B cell (primary cell): Measurements from ENCODE around the gene RGS11.

Source experiments
- EZH2 ChIP-seq: IDR thresholded peaks from 2 replicates; pipeline ENCODE4 v1.6.1; 2012; ENCODE audit warnings: borderline replicate concordance, low read depth, mild to moderate bottlenecking, moderate library complexity, low read length; ENCODE audit not compliant: insufficient read depth, poor library complexity, severe bottlenecking
- TF ChIP-seq, protein P1 (sequence below): fragments of 200-600 bp; IDR thresholded peaks from one replicate; pipeline ENCODE4 v1.8.0; 2022; ENCODE audit warnings: antibody characterized with exemption, mild to moderate bottlenecking

GRCh38 chr16:285146-286055 is 9.7 kb upstream of the RGS11 start:
- no peak for TF ChIP-seq EZH2
- TF ChIP-seq, protein P1, sequence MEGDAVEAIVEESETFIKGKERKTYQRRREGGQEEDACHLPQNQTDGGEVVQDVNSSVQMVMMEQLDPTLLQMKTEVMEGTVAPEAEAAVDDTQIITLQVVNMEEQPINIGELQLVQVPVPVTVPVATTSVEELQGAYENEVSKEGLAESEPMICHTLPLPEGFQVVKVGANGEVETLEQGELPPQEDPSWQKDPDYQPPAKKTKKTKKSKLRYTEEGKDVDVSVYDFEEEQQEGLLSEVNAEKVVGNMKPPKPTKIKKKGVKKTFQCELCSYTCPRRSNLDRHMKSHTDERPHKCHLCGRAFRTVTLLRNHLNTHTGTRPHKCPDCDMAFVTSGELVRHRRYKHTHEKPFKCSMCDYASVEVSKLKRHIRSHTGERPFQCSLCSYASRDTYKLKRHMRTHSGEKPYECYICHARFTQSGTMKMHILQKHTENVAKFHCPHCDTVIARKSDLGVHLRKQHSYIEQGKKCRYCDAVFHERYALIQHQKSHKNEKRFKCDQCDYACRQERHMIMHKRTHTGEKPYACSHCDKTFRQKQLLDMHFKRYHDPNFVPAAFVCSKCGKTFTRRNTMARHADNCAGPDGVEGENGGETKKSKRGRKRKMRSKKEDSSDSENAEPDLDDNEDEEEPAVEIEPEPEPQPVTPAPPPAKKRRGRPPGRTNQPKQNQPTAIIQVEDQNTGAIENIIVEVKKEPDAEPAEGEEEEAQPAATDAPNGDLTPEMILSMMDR = no peak
